HEK293T (cell line): Measurements from ENCODE around the gene IFT20.

ENCODE experiments used
- CTCF ChIA-PET: fragments of 350-600 bp; formaldehyde crosslinking; extraction: SDS; loops from one replicate; lab custom pipeline; 2021; ENCODE audit warnings: antibody characterized with exemption, inconsistent platforms; lab: Yijun Ruan, JAX
- POLR2A ChIA-PET: fragments of 350-600 bp; formaldehyde crosslinking; extraction: SDS; loops from one replicate; lab custom pipeline; 2020; ENCODE audit warnings: antibody characterized with exemption, inconsistent platforms; lab: Yijun Ruan, JAX
- DNase-seq: peaks from one replicate; pipeline ENCODE4 v3.0.0; 2012; ENCODE audit warnings: mixed read lengths; ENCODE audit errors: extremely low spot score
- ARNT ChIP-seq: fragments of 450-650 bp; IDR thresholded peaks from 2 replicates; pipeline ENCODE4 v1.6.1; 2017; ENCODE audit warnings: mild to moderate bottlenecking
- BHLHE40 ChIP-seq: fragments of 450-650 bp; IDR thresholded peaks from 2 replicates; pipeline ENCODE4 v1.6.1; 2016; ENCODE audit warnings: mild to moderate bottlenecking, moderate library complexity, borderline replicate concordance
- CTBP1 ChIP-seq: fragments of 450-650 bp; IDR thresholded peaks from 2 replicates; pipeline ENCODE4 v1.6.1; 2016; ENCODE audit warnings: borderline replicate concordance
- ELF4 ChIP-seq: fragments of 450-650 bp; IDR thresholded peaks from 2 replicates; pipeline ENCODE4 v1.6.1; 2017; ENCODE audit warnings: antibody characterized with exemption
- FOXA1 ChIP-seq: fragments of 450-650 bp; IDR thresholded peaks from 2 replicates; pipeline ENCODE4 v1.6.1; 2016; ENCODE audit warnings: mild to moderate bottlenecking
- FOXK2 ChIP-seq: fragments of 450-650 bp; IDR thresholded peaks from 2 replicates; pipeline ENCODE4 v1.6.1; 2016; ENCODE audit warnings: mild to moderate bottlenecking
- FOXM1 ChIP-seq: fragments of 450-650 bp; IDR thresholded peaks from 2 replicates; pipeline ENCODE4 v1.6.1; 2017; ENCODE audit warnings: mild to moderate bottlenecking, borderline replicate concordance
- HDGF ChIP-seq: fragments of 450-650 bp; IDR thresholded peaks from 2 replicates; pipeline ENCODE4 v1.6.1; 2017; ENCODE audit warnings: antibody characterized with exemption, borderline replicate concordance
- L3MBTL2 ChIP-seq: fragments of 450-650 bp; conservative IDR thresholded peaks from 2 replicates; pipeline ENCODE4 v1.6.1; 2016; ENCODE audit warnings: mild to moderate bottlenecking
- LEF1 ChIP-seq: fragments of 450-650 bp; IDR thresholded peaks from 2 replicates; pipeline ENCODE4 v1.6.1; 2017; ENCODE audit warnings: mild to moderate bottlenecking, borderline replicate concordance
- NFRKB ChIP-seq: fragments of 450-650 bp; IDR thresholded peaks from 2 replicates; pipeline ENCODE4 v1.6.1; 2016; ENCODE audit warnings: mild to moderate bottlenecking, moderate library complexity
- PKNOX1 ChIP-seq: fragments of 450-650 bp; IDR thresholded peaks from 2 replicates; pipeline ENCODE4 v1.6.1; 2016
- SP1 ChIP-seq: fragments of 450-650 bp; IDR thresholded peaks from 2 replicates; pipeline ENCODE4 v1.6.1; 2017
- SUZ12 ChIP-seq: fragments of 450-650 bp; IDR thresholded peaks from 2 replicates; pipeline ENCODE4 v1.6.1; 2016; ENCODE audit warnings: mild to moderate bottlenecking
- TARDBP ChIP-seq: fragments of 450-650 bp; IDR thresholded peaks from 2 replicates; pipeline ENCODE4 v1.6.1; 2016
- ZNF384 ChIP-seq: fragments of 450-650 bp; IDR thresholded peaks from 2 replicates; pipeline ENCODE4 v1.6.1; 2016

The IFT20 gene

DNA sequence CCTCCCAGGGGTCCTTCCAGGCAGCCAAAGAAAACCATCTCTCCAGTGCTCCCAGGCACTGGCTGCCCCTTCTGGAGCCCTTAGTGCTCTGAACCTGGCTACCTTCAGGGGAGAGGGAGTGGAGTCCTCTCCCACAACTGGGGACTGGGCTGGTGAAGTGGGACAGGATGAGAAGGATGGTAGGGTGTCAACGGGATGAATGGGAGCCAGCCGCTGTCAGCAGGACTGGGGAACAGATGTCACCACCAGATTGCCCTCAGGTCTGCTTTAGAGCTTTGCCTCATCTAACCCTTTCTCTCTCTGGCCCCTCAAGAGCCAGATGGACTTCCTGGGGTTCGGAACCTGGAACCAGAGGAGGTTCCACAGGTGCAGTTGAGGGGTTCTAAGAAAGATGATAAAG lies 30.2 kb upstream of the IFT20 start:
- ChIA-PET POLR2A (no interaction called here), CTCF (interaction anchor here (0.6 kb wide), 1 partner anchor 73 kb away, joined by 3 read pairs; no protein-coding TSS in a partner anchor)
- DNase-seq: no peak
- no peak for TF ChIP-seq FOXM1
- no peak for TF ChIP-seq NFRKB
- TF ChIP-seq LEF1: no peak
- TF ChIP-seq CTBP1: no peak
- TF ChIP-seq ELF4: no peak
- TF ChIP-seq TARDBP: no peak
- no peak for TF ChIP-seq SP1
- TF ChIP-seq ZNF384: no peak
- no peak for TF ChIP-seq HDGF
- TF ChIP-seq ARNT: no peak
- no peak for TF ChIP-seq PKNOX1
- TF ChIP-seq FOXK2: no peak
- TF ChIP-seq SUZ12: no peak
- no peak for TF ChIP-seq FOXA1
- TF ChIP-seq L3MBTL2: no peak
- no peak for TF ChIP-seq BHLHE40

GRCh38 chr17:28364665-28365363 lies 29.5 kb upstream of the IFT20 start, which contains the start of gene SEBOX:
SEBOX (minus strand) TSS chr17:28365199; CDS start chr17:28365151, 48 bp downstream.
- ChIA-PET POLR2A (interaction anchor here (1.8 kb wide), 1 partner anchor 29 kb away, joined by 8 read pairs; the partner anchor contains the start of genes IFT20 and TNFAIP1), CTCF (interaction anchor here (0.6 kb wide), 1 partner anchor 73 kb away, joined by 3 read pairs; no protein-coding TSS in a partner anchor)
- TF ChIP-seq FOXA1: no peak
- no peak for TF ChIP-seq HDGF
- TF ChIP-seq ARNT: no peak
- no peak for TF ChIP-seq FOXK2
- no peak for TF ChIP-seq CTBP1
- no peak for TF ChIP-seq FOXM1
- TF ChIP-seq NFRKB: no peak
- TF ChIP-seq L3MBTL2: no peak
- no peak for TF ChIP-seq TARDBP
- no peak for TF ChIP-seq ZNF384
- no peak for TF ChIP-seq SP1
- no peak for TF ChIP-seq ELF4
- no peak for TF ChIP-seq SUZ12
- no peak for TF ChIP-seq BHLHE40
- TF ChIP-seq LEF1: no peak
- TF ChIP-seq PKNOX1: no peak
- no peak for DNase-seq

DNA sequence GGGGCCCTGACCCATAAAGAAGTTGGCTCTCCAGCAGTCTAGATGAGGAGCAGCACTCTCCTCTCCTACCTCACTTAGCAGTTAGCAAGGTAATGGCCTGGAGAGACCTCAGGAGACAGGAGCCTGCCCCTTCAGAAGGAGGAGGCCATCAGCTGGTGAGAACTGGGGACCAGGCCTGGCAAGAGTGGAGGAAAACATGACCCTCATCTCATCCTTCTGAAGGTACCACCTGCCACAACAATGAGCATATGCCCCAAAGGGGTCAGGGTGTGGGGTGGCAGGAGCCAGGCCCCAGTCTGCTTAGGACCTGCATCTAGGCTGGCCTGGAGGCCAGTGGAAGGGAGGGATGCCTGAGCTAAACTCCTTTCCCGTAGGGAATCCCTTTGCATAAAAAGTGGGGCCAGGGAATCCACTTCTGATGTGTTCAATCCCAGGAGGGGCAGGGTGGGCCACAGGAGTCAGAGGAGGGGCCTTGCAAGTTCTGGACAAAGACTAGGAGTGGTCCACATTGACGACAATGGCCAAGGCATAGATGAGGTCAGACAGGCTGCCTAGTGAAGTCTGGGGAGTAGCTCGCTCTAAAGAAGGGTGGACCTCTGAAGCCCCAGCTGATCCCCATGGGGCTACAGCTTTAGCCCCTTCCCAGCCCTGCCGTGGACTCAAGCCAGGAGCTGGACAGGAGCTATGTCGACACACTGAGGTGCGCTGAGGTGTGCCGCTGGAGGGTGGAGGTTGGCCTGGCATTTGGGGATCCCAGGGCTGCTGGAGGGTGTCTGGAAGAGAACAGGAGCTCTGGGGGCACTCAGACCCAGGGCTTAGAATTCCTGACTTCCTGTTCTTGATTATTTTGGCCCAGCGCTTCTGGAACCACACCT lies 28.7 kb upstream of the IFT20 start:
- CTCF ChIA-PET: no interaction called here
- TF ChIP-seq L3MBTL2 (no peak), FOXM1 (no peak), FOXA1 (no peak), SP1 (no peak), FOXK2 (no peak), NFRKB (no peak), LEF1 (no peak), HDGF (no peak), ELF4 (no peak), CTBP1 (no peak), SUZ12 (no peak), TARDBP (no peak), BHLHE40 (no peak)
- no peak for DNase-seq
- POLR2A ChIA-PET: interaction anchor here (1.8 kb wide), 1 partner anchor 28 kb away, joined by 8 read pairs; the partner anchor contains the start of genes IFT20 and TNFAIP1

DNA sequence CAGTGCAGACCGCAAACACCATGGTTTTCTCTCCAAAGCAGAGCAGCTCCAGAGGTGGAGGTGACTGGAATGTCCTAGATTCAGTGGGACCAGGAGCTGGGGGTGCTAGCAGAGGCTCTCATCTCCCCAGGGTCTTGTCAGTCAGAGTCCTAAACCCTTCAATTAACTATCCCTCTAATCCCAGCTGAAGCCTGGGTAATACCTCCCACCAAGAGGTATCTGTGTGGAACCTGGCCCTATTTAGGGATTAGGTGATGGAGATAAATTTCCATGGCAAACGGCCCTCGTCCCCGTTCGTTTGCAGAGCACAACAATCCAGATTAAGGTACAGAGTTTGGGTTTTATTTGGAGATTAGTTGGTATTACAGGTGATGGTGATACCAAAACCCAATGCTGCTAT lies 27.9 kb upstream of the IFT20 start:
- DNase-seq: no peak
- CTCF ChIA-PET: no interaction called here
- POLR2A ChIA-PET: no interaction called here
- no peak for TF ChIP-seq ELF4
- no peak for TF ChIP-seq SP1
- TF ChIP-seq LEF1: no peak

DNA sequence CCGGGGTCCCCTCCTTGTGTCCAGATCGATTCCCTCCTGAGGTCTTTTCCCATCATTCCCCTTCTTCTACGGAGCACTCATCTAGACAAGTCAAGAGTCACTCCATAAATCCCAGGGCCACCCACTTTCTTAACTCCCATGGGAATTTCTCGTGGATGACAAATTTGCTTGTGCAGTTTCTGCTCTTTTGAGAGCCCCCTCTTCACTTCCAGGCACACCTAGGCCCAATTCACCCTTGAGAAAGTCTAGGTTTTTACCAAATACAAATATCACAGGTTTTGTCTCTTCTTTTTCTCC lies 22.6 kb upstream of the IFT20 start:
- no peak for DNase-seq
- no peak for TF ChIP-seq BHLHE40
- TF ChIP-seq ZNF384: no peak
- TF ChIP-seq TARDBP: no peak
- TF ChIP-seq FOXA1: no peak
- no peak for TF ChIP-seq L3MBTL2
- no peak for TF ChIP-seq CTBP1
- no peak for TF ChIP-seq FOXM1
- TF ChIP-seq ARNT: no peak
- no peak for TF ChIP-seq LEF1
- CTCF ChIA-PET: interaction anchor here (0.6 to 1.0 kb wide), 2 partner anchors 9 to 54 kb away, joined by 3 to 6 read pairs; no protein-coding TSS in a partner anchor
- POLR2A ChIA-PET: interaction anchor here (0.6 to 3.8 kb wide), 14 partner anchors 11 to 317 kb away, joined by 3 to 64 read pairs (median 4); partner anchors contain the start of genes IFT20, SARM1, SLC46A1 and TNFAIP1
